ENCODE measurements around the gene ETV3. TPM values are rescaled to one million over a fixed set of nuclear protein-coding genes. Genes with fewer than 3 reads are reported as not detected.

The ETV3 gene
- total and polyA plus RNA-seq, 2 of the 4 experiments (the other 2 are of a cell fraction): 6.4 to 14.7 TPM

DNA sequence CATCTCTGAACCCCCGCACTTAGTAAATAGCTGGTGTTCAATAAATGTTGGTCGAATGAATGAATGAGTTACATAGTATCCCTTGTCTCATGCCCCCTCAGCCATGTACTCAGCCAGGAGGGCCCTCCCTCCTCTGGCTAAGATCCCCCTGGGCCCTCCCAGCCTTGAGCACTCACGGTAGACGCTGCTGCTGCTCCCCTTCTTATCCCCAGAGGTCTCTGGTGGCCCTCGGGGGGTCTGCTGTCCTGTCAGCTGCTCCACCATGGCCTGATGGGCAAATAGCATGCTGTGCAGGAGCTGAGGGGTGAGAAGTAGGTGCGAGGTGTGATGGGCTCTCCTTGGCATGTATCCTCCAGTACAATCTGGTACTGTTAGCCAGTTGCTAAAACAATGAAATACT is 40.5 kb downstream of the ETV3 start:
- no TSS peak for BruUV-seq (replicated peaks)
- Histone ChIP-seq H3K14ac (replicated peaks; ENCODE audit: low read depth, low read length) (no peak overlapping the region), H4K5ac (ENCODE audit: low read depth, low read length) (no peak overlapping the region), H3K18ac (ENCODE audit: low read depth, low read length) (no peak overlapping the region), H3K23ac (ENCODE audit: low read depth, low read length) (no peak overlapping the region), H3K4me2 (ENCODE audit: low read depth, low read length) (no peak overlapping the region), H3K4me3 (ENCODE audit: insufficient read depth, low read depth, low read length) (no peak overlapping the region), H3K4ac (ENCODE audit: low read depth, low read length) (no peak overlapping the region), H3K27ac (ENCODE audit: insufficient read depth, low read length) (no peak overlapping the region), H3K9me1 (ENCODE audit: insufficient read depth, low read length) (peaks cover 3% of the 10 kb centered on the region; the same call in 1 of the 2 replicates), H4K20me1 (ENCODE audit: insufficient read depth, low read length) (no peaks in the 10 kb centered on the region), H3K4me1 (ENCODE audit: control insufficient read depth, insufficient read depth, low read length) (no peaks in the 10 kb centered on the region), H3K36me3 (ENCODE audit: control insufficient read depth, insufficient read depth, low read length) (no peaks in the 10 kb centered on the region), H3K9ac (ENCODE audit: low read depth, low read length) (no peak overlapping the region), H4K91ac (ENCODE audit: insufficient read depth, low read depth, low read length) (no peak overlapping the region), H3K79me1 (ENCODE audit: low read depth in 1 of 2, low read length in 2 of 2) (no peaks in the 10 kb centered on the region), H2BK5ac (ENCODE audit: low read depth, low read length, poor library complexity, severe bottlenecking) (no peak overlapping the region), H2AK5ac (ENCODE audit: low read depth, low read length) (no peak overlapping the region), H3K56ac (ENCODE audit: extremely low read depth, insufficient read depth, low read length) (no peak overlapping the region), H2AFZ (replicated peaks; ENCODE audit: low read length, poor library complexity) (peak overlapping the region; percentile 8), H3K9me3 (ENCODE audit: control insufficient read depth, insufficient read depth, low read length) (no peaks in the 10 kb centered on the region), H2BK120ac (ENCODE audit: low read depth, low read length) (no peak overlapping the region), H4K8ac (ENCODE audit: low read depth in 2 of 2, low read length in 2 of 2) (no peak overlapping the region), H2AK9ac (replicated peaks; ENCODE audit: low read depth, low read length, poor library complexity) (no peak overlapping the region), H3K27me3 (ENCODE audit: control insufficient read depth, insufficient read depth, low read length) (0 out of 2 replicates have a peak, but pooled peaks cover 3% of the 10 kb centered on the region), H2BK15ac (ENCODE audit: low read depth, low read length) (no peak overlapping the region), H2BK20ac (ENCODE audit: low read depth, low read length) (no peak overlapping the region)
- DNase-seq (no peak), ATAC-seq (ENCODE audit: low read depth) (no peak)
- WGBS, 2 experiments (ENCODE audit: extremely low coverage in 2 of 2, insufficient read length in 1 of 2): no CpG with 5 or more reads among the region's 6 CpGs
- in situ Hi-C loops (cut with MboI; ENCODE audit: low sequenced_read_pairs): no loop called here
- ChIA-PET POLR2A (ENCODE audit: unreplicated experiment) (no interaction called here), CTCF (no interaction called here)
- TF ChIP-seq BHLHE40 (IDR thresholded peaks at IDR 0.05; ENCODE audit: low read depth, low read length) (no peak), RFX5 (IDR thresholded peaks at IDR 0.05; ENCODE audit: low read depth, low read length) (no peak), NFE2L2 (IDR thresholded peaks at IDR 0.05; ENCODE audit: low read depth, low read length) (no peak)
- dilution Hi-C loops (cut with HindIII; ENCODE audit: low sequenced_read_pairs, unreplicated experiment): no loop called here
- intact Hi-C loops (cut with micrococcal nuclease): loop anchor here (10.0 kb wide), 1 partner anchor 267 kb away; no protein-coding TSS in a partner anchor
